MM.1S (cell line): ENCODE measurements around the gene DBNDD1.

ENCODE experiments used
- EZH2 ChIP-seq: fragments of 300-600 bp; sonication (generic); optimal IDR thresholded peaks from 2 replicates; pipeline ENCODE3; 2017; ENCODE audit warnings: low read depth, mild to moderate bottlenecking, antibody characterized with exemption, low read length, mixed read lengths
- TF ChIP-seq, protein P1 (sequence below): fragments of 300-600 bp; sonication (generic); IDR thresholded peaks from 2 replicates; pipeline ENCODE4 v1.5.1; 2016; ENCODE audit warnings: antibody characterized with exemption, low read length, mixed read lengths

DNA sequence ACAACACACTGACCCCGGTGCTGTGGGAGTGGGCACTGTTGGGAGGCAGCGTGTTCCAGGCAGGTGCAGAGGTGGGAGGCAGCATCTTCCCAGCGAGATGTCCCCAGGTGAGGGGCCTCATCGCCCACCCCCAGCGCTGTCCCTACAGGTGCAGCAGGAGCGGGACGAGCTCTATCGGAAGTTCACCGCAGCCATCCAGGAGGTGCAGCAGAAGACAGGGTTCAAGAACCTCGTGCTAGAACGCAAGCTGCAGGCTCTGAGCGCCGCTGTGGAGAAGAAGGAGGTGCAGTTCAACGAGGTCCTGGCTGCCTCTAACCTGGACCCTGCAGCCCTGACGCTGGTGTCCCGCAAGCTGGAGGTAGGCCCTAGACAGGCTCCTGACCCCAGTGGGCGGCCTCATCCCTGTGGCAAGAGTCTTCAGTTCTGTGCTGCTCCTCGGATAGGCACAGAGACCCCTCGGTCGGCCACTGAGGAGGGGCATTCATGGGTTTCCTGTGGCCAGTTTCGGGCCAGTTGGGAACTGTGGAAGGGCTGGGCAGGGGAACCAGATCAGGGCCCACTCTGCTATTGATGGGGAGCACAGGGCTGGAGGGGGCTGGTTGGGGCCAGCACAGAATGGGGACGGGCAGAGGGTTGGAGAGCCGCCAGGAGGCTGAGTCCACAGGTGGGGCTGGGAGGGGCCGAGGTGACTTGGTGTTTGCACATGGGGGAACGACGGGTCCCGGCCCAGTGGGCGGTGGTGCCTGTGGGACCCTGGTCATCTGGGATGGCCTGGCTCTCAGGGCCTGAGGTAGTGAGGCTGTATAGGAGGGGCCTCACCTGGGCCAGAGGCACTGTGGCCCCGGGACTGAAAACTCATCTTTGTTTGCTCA lies 21.1 kb upstream of the DBNDD1 start:
- TF ChIP-seq EZH2: no peak
- TF ChIP-seq, protein P1, sequence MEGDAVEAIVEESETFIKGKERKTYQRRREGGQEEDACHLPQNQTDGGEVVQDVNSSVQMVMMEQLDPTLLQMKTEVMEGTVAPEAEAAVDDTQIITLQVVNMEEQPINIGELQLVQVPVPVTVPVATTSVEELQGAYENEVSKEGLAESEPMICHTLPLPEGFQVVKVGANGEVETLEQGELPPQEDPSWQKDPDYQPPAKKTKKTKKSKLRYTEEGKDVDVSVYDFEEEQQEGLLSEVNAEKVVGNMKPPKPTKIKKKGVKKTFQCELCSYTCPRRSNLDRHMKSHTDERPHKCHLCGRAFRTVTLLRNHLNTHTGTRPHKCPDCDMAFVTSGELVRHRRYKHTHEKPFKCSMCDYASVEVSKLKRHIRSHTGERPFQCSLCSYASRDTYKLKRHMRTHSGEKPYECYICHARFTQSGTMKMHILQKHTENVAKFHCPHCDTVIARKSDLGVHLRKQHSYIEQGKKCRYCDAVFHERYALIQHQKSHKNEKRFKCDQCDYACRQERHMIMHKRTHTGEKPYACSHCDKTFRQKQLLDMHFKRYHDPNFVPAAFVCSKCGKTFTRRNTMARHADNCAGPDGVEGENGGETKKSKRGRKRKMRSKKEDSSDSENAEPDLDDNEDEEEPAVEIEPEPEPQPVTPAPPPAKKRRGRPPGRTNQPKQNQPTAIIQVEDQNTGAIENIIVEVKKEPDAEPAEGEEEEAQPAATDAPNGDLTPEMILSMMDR: no peak
